ENCODE measurements around the gene NRXN3. TPM values are rescaled to one million over a fixed set of nuclear protein-coding genes. Genes with fewer than 3 reads are reported as not detected.

The NRXN3 gene
- total and polyA plus RNA-seq, 2 experiments from 2014 or later, result 0.69 to 1.5 TPM

DNA sequence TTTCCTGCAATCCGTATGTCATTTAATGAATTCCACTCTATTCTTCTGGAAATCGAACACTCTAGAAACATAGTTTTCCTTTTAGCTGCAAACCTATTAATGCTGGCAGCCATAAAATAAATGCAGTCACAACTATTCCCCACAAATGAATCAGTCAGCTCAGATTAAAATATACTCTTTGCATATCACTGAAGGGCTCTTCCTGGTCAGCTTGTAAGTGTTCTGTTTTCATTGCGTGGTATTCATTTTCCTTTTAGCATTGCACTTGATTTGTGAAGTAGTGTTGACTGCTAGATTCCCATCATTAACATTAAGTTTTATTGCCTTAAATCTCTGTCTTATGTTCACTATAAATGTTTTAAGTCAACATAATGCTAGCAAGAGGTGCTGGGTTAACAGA is 1355.2 kb downstream of the NRXN3 start:
- TF ChIP-seq, protein P1, sequence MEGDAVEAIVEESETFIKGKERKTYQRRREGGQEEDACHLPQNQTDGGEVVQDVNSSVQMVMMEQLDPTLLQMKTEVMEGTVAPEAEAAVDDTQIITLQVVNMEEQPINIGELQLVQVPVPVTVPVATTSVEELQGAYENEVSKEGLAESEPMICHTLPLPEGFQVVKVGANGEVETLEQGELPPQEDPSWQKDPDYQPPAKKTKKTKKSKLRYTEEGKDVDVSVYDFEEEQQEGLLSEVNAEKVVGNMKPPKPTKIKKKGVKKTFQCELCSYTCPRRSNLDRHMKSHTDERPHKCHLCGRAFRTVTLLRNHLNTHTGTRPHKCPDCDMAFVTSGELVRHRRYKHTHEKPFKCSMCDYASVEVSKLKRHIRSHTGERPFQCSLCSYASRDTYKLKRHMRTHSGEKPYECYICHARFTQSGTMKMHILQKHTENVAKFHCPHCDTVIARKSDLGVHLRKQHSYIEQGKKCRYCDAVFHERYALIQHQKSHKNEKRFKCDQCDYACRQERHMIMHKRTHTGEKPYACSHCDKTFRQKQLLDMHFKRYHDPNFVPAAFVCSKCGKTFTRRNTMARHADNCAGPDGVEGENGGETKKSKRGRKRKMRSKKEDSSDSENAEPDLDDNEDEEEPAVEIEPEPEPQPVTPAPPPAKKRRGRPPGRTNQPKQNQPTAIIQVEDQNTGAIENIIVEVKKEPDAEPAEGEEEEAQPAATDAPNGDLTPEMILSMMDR (IDR thresholded peaks at IDR 0.05; ENCODE audit: low read depth, low read length), result no peak
- H3K36me3 ChIP-seq, result no peaks in the 10 kb centered on the region
- H3K27ac ChIP-seq, result no peak overlapping the region
- no peak for DNase-seq (ENCODE audit: low read depth in 1 of 2, low spot score in 1 of 2)
- no peaks in the 10 kb centered on the region for H3K27me3 ChIP-seq
- H3K4me3 ChIP-seq, result no peak overlapping the region
- peaks cover 5% of the 10 kb centered on the region for H3K4me1 ChIP-seq (ENCODE audit: low read depth)
- no peaks in the 10 kb centered on the region for H3K9me3 ChIP-seq (ENCODE audit: low read depth)

DNA sequence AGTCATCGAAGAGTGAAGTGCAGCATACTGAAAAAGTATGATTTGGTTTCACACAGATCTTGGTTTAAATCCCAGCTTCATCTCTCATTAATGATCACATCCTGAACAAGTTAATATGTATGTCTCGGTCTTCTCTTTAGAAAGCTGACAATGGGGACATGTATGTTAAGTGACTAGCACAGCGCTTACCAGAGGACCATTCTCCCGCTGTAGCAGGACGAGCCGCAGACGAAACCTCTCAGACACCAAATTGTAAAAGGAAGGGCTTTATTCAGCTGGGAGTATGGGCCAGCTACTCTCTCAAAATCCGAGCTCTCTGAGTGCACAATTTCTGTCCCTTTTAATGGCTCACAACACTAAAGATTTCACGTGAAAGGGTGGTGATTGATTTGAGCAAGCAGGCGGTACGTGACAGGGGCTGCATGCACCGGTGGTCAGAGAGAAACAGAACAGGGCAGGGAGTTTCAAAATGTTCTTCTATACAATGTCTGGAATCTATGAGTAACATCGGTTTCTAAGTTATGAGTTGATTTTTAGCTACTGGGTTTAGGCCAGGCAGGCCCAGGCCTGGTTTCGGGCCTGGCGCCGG is 1358.7 kb downstream of the NRXN3 start:
- H3K4me3 ChIP-seq, result no peak overlapping the region
- no peak for DNase-seq (ENCODE audit: low read depth in 1 of 2, low spot score in 1 of 2)
- TF ChIP-seq, protein P1 (IDR thresholded peaks at IDR 0.05; ENCODE audit: low read depth, low read length), result no peak
- peaks cover 5% of the 10 kb centered on the region for H3K4me1 ChIP-seq (ENCODE audit: low read depth)
- H3K27ac ChIP-seq, result peak overlapping the region; percentile 41
- H3K27me3 ChIP-seq, result no peaks in the 10 kb centered on the region
- H3K9me3 ChIP-seq (ENCODE audit: low read depth), result no peaks in the 10 kb centered on the region
- H3K36me3 ChIP-seq, result no peaks in the 10 kb centered on the region

DNA sequence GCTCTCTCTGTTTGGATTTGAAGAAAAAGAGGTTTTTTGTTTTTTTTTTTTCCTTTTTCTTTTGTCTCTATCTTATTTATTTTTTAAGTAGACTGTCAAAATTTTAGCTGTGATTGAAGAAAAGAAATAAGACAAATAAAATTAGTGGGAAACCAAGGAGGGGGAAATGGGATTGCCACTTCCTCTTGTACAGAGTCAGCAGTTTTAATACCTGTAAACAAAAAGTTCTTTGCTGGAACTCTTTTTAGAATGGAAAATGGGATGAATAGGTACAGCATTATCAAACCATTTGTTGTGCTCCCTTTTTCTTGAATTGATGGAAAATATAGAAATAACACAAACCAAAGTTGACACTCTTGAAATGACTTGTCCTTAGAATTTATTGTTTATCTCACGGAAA is 1360.4 kb downstream of the NRXN3 start:
- H3K4me3 ChIP-seq, result no peak overlapping the region
- TF ChIP-seq, protein P1 (IDR thresholded peaks at IDR 0.05; ENCODE audit: low read depth, low read length), result no peak
- DNase-seq (ENCODE audit: low read depth in 1 of 2, low spot score in 1 of 2), result no peak

GRCh38 chr14:79534703-79535353 is 1364.7 kb downstream of the NRXN3 start:
- no peaks in the 10 kb centered on the region for H3K9me3 ChIP-seq (ENCODE audit: low read depth)
- H3K27ac ChIP-seq, result no peak overlapping the region
- no peak for DNase-seq (ENCODE audit: low read depth in 1 of 2, low spot score in 1 of 2)
- no peaks in the 10 kb centered on the region for H3K4me1 ChIP-seq (ENCODE audit: low read depth)
- H3K36me3 ChIP-seq, result no peaks in the 10 kb centered on the region
- no peak overlapping the region for H3K4me3 ChIP-seq
- H3K27me3 ChIP-seq, result no peaks in the 10 kb centered on the region
- TF ChIP-seq, protein P1 (IDR thresholded peaks at IDR 0.05; ENCODE audit: low read depth, low read length), result no peak

More for the DNA sequence above, 1360.4 kb downstream of the NRXN3 start:
- Histone ChIP-seq H3K36me3 (no peaks in the 10 kb centered on the region), H3K9me3 (ENCODE audit: low read depth) (no peaks in the 10 kb centered on the region), H3K27me3 (no peaks in the 10 kb centered on the region), H3K4me1 (ENCODE audit: low read depth) (peaks cover 5% of the 10 kb centered on the region), H3K27ac (no peak overlapping the region)

DNA sequence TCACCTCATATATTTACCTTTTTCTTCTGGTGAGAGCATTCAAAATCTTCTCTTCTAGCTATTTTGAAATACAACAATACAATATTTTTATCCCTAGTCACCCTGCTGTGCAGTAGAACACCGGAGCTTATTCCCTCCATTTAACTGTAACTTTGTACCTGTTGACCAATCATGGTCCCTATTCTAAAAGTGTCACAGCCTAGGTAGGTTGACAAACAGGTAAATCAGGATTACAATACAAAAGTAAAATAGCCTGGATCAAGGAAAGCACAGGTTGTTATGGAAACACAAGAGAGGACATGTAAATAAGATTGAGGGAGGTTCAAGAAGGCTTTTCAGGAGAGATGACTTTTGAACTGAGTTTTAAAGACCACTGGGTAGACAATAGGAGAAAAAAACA is 1370.2 kb downstream of the NRXN3 start:
- H3K9me3 ChIP-seq (ENCODE audit: low read depth), result no peaks in the 10 kb centered on the region
- no peak overlapping the region for H3K4me3 ChIP-seq
- DNase-seq (ENCODE audit: low read depth in 1 of 2, low spot score in 1 of 2), result no peak
- H3K4me1 ChIP-seq (ENCODE audit: low read depth), result peaks cover 6% of the 10 kb centered on the region
- H3K27me3 ChIP-seq, result no peaks in the 10 kb centered on the region
- H3K27ac ChIP-seq, result no peak overlapping the region
- H3K36me3 ChIP-seq, result no peaks in the 10 kb centered on the region
- TF ChIP-seq, protein P1 (IDR thresholded peaks at IDR 0.05; ENCODE audit: low read depth, low read length), result no peak

Data from cardiac muscle cell (in vitro differentiated cells and primary cell).